Measurements from ENCODE around the gene PKP4.

PKP4 gene

GRCh38 chr2:158647436-158648231 lies 190.9 kb downstream of the PKP4 start:
- no peak for DNase-seq (ENCODE audit: low read depth in 2 of 2)

GRCh38 chr2:158649846-158650245 lies 193.1 kb downstream of the PKP4 start:
- DNase-seq (ENCODE audit: low read depth in 2 of 2), result no peak

- no peak for DNase-seq (ENCODE audit: low read depth in 2 of 2)
Measured at GRCh38 chr2:158650646-158651357, 194.1 kb downstream of the PKP4 start.

GRCh38 chr2:158651358-158652057 lies 194.8 kb downstream of the PKP4 start:
- no peak for DNase-seq (ENCODE audit: low read depth in 2 of 2)

- DNase-seq (ENCODE audit: low read depth in 2 of 2), result no peak
Measured at GRCh38 chr2:158655628-158656027, 198.9 kb downstream of the PKP4 start.

GRCh38 chr2:158656492-158657229 lies 199.9 kb downstream of the PKP4 start:
- no peak for DNase-seq (ENCODE audit: low read depth in 2 of 2)

- no peak for DNase-seq (ENCODE audit: low read depth in 2 of 2)
Measured at GRCh38 chr2:158658396-158658795, 201.6 kb downstream of the PKP4 start.

GRCh38 chr2:158659483-158659882 lies 202.7 kb downstream of the PKP4 start:
- no peak for DNase-seq (ENCODE audit: low read depth in 2 of 2)

GRCh38 chr2:158661231-158661630 lies 204.5 kb downstream of the PKP4 start:
- DNase-seq (ENCODE audit: low read depth in 2 of 2), result no peak

- DNase-seq (ENCODE audit: low read depth in 2 of 2), result no peak
Measured at GRCh38 chr2:158662421-158662820, 205.7 kb downstream of the PKP4 start.

GRCh38 chr2:158663796-158664195 lies 207.0 kb downstream of the PKP4 start:
- no peak for DNase-seq (ENCODE audit: low read depth in 2 of 2)

GRCh38 chr2:158664987-158665386 lies 208.2 kb downstream of the PKP4 start:
- no peak for DNase-seq (ENCODE audit: low read depth in 2 of 2)

- DNase-seq (ENCODE audit: low read depth in 2 of 2), result no peak
Measured at GRCh38 chr2:158665536-158666302, 209.0 kb downstream of the PKP4 start.

GRCh38 chr2:158666969-158667368 lies 210.2 kb downstream of the PKP4 start:
- no peak for DNase-seq (ENCODE audit: low read depth in 2 of 2)

- DNase-seq (ENCODE audit: low read depth in 2 of 2), result no peak
Measured at GRCh38 chr2:158667586-158667985, 210.8 kb downstream of the PKP4 start.

GRCh38 chr2:158668001-158668765 lies 211.4 kb downstream of the PKP4 start:
- DNase-seq (ENCODE audit: low read depth in 2 of 2), result no peak

GRCh38 chr2:158670292-158670691 lies 213.5 kb downstream of the PKP4 start:
- DNase-seq (ENCODE audit: low read depth in 2 of 2), result no peak

GRCh38 chr2:158671360-158672245 lies 214.9 kb downstream of the PKP4 start:
- no peak for DNase-seq (ENCODE audit: low read depth in 2 of 2)

GRCh38 chr2:158676295-158676694 lies 219.5 kb downstream of the PKP4 start:
- no peak for DNase-seq (ENCODE audit: low read depth in 2 of 2)
